HCT116 (cell line): ENCODE data around the gene HACD4. TPM values are rescaled to one million over a fixed set of nuclear protein-coding genes. Genes with fewer than 3 reads are reported as not detected.

Source experiments
- ATAC-seq: fragments of 200-7000 bp; cut with Tn5 transposase; 2 replicates; pipeline ENCODE4 v1.9.1; 2020; ENCODE audit warnings: mild to moderate bottlenecking, moderate library complexity
- BruUV-seq: library from RNA; stranded (reverse); fragments of 400-500 nt; replicated peaks from 2 replicates; lab custom pipeline; 2021; lab: Mats Ljungman, UMichigan
- CTCF ChIA-PET: fragments of 300-600 bp; sonication (Branson Sonifier 250); formaldehyde crosslinking; loops from one replicate; lab custom pipeline; 2021; ENCODE audit warnings: antibody characterized with exemption; lab: Charles Lee
- POLR2A ChIA-PET: fragments of 300-600, 350-600 bp; sonication (Branson Sonifier 250); formaldehyde crosslinking; loops from one replicate; lab custom pipeline; 2021; ENCODE audit warnings: antibody characterized with exemption; lab: Charles Lee
- RAD21 ChIA-PET, 2 experiments: fragments of 300-600 bp; sonication (Branson Sonifier 250); formaldehyde crosslinking; loops; one replicate each; lab custom pipeline; 2023; ENCODE audit warnings: low total read pairs in 2 of 2; ENCODE audit not compliant: uncharacterized antibody in 2 of 2, unreplicated experiment in 2 of 2, low non-redundant PET in 1 of 2; lab: Charles Lee
- DNase-seq: peaks from one replicate; pipeline ENCODE4 v3.0.0-alpha.2; 2010; ENCODE audit warnings: low read depth, low spot score
- H2AFZ ChIP-seq: fragments of 200-600 bp; shearing (Covaris generic), sonication (generic); 2 replicates; pipeline ENCODE4 v1.6.1; 2017; ENCODE audit warnings: low read depth, mixed run types, mixed read lengths, antibody characterized with exemption, low read length; ENCODE audit not compliant: poor library complexity, severe bottlenecking
- H3K27ac ChIP-seq: 2 replicates; pipeline ENCODE4 v1.5.1; 2012; ENCODE audit warnings: low read depth, low read length
- H3K27me3 ChIP-seq: fragments of 200-600 bp; sonication (generic); 2 replicates; pipeline ENCODE4 v1.6.1; 2016; ENCODE audit warnings: mixed run types, low read length, mixed read lengths; ENCODE audit not compliant: insufficient read depth
- H3K36me3 ChIP-seq, 2 experiments: fragments of 200-500 bp in 1 of 2; fragments of 200-600 bp in 1 of 2; sonication (Bioruptor generic) in 1 of 2; sonication (generic) in 1 of 2; 2 replicates each; pipeline versions ENCODE4 v1.5.1 to v1.6.1; 2014 to 2016; ENCODE audit warnings: low read length in 2 of 2, inconsistent platforms in 1 of 2, mixed read lengths in 1 of 2, mixed run types in 1 of 2; ENCODE audit not compliant: insufficient read depth in 2 of 2, control insufficient read depth in 1 of 2
- H3K4me1 ChIP-seq, 2 experiments: fragments of 200-600 bp in 1 of 2; sonication (generic) in 1 of 2; 2 replicates each; pipeline versions ENCODE4 v1.5.1 to v1.6.1; 2012 to 2017; ENCODE audit warnings: low read length in 2 of 2, inconsistent platforms in 1 of 2, mild to moderate bottlenecking in 1 of 2, mixed read lengths in 1 of 2, mixed run types in 1 of 2, moderate library complexity in 1 of 2; ENCODE audit not compliant: insufficient read depth in 2 of 2, control insufficient read depth in 1 of 2
- H3K4me2 ChIP-seq: fragments of 200-600 bp; sonication (generic); 2 replicates; pipeline ENCODE4 v1.6.1; 2017; ENCODE audit warnings: mixed run types, low read length, mixed read lengths
- H3K4me3 ChIP-seq, 2 experiments: fragments of 200-600 bp in 1 of 2; sonication (generic) in 1 of 2; replicated peaks in 1 of 2; 2 replicates each; pipeline ENCODE4 v1.5.1; 2011 to 2016; ENCODE audit warnings: low read length in 2 of 2, control low read depth in 1 of 2, low read depth in 1 of 2, mild to moderate bottlenecking in 1 of 2, mixed read lengths in 1 of 2, mixed run types in 1 of 2
- H3K79me2 ChIP-seq: fragments of 200-600 bp; sonication (generic); 2 replicates; pipeline ENCODE4 v1.6.1; 2017; ENCODE audit warnings: mild to moderate bottlenecking, mixed run types, low read length, moderate library complexity, mixed read lengths; ENCODE audit not compliant: insufficient read depth
- H3K9ac ChIP-seq: fragments of 200-600 bp; sonication (generic); 2 replicates; pipeline ENCODE4 v1.6.1; 2016; ENCODE audit warnings: low read length, mixed read lengths
- H3K9me2 ChIP-seq: fragments of 200-600 bp; sonication (generic), shearing (Covaris generic); 2 replicates; pipeline ENCODE4 v1.6.1; 2017; ENCODE audit warnings: mixed run types, mild to moderate bottlenecking, moderate library complexity; ENCODE audit not compliant: insufficient read depth
- H3K9me3 ChIP-seq, 2 experiments: fragments of 200-500 bp in 1 of 2; fragments of 200-600 bp in 1 of 2; sonication (Bioruptor generic) in 1 of 2; sonication (generic) in 1 of 2; 2 replicates each; pipeline ENCODE4 v1.6.1; 2014 to 2017; ENCODE audit warnings: low read length in 2 of 2, mixed read lengths in 2 of 2, inconsistent platforms in 1 of 2, low read depth in 1 of 2, mild to moderate bottlenecking in 1 of 2, mixed run types in 1 of 2, moderate library complexity in 1 of 2; ENCODE audit not compliant: control insufficient read depth in 1 of 2, insufficient read depth in 1 of 2
- H4K20me1 ChIP-seq: fragments of 200-600 bp; sonication (generic), shearing (Covaris generic); 2 replicates; pipeline ENCODE4 v1.6.1; 2017; ENCODE audit warnings: mixed run types, mild to moderate bottlenecking, moderate library complexity; ENCODE audit not compliant: insufficient read depth
- CEBPB ChIP-seq: IDR thresholded peaks from 2 replicates; pipeline ENCODE4 v1.6.1; 2012; ENCODE audit warnings: low read depth
- EGR1 ChIP-seq: IDR thresholded peaks from 2 replicates; pipeline ENCODE4 v1.6.1; 2012; ENCODE audit warnings: low read depth
- ELF1 ChIP-seq: IDR thresholded peaks from 2 replicates; pipeline ENCODE4 v1.6.1; 2012; ENCODE audit warnings: low read depth, borderline replicate concordance
- EZH2 ChIP-seq: fragments of 200-600 bp; sonication (generic); IDR thresholded peaks from 2 replicates; pipeline ENCODE4 v1.6.1; 2017; ENCODE audit warnings: antibody characterized with exemption, mixed run types
- EZH2phosphoT487 ChIP-seq: fragments of 200-600 bp; IDR thresholded peaks from 2 replicates; pipeline ENCODE4 v1.6.1; 2018; ENCODE audit warnings: antibody characterized with exemption, borderline replicate concordance
- POLR2A ChIP-seq: IDR thresholded peaks from 2 replicates; pipeline ENCODE4 v1.7.0; 2011; ENCODE audit warnings: borderline replicate concordance; ENCODE audit not compliant: insufficient read depth, insufficient read length; ENCODE audit errors: extremely low read depth
- POLR2AphosphoS5 ChIP-seq: IDR thresholded peaks from 2 replicates; pipeline ENCODE4 v1.6.1; 2011; ENCODE audit warnings: mild to moderate bottlenecking, low read depth, low read length, moderate library complexity
- RAD21 ChIP-seq: IDR thresholded peaks from 2 replicates; pipeline ENCODE4 v1.6.1; 2012; ENCODE audit warnings: low read depth, mild to moderate bottlenecking
- SIN3A ChIP-seq: IDR thresholded peaks from 2 replicates; pipeline ENCODE4 v1.6.1; 2012; ENCODE audit warnings: low read depth
- SRF ChIP-seq: IDR thresholded peaks from 2 replicates; pipeline ENCODE4 v1.6.1; 2012; ENCODE audit warnings: low read depth
- YY1 ChIP-seq: IDR thresholded peaks from 2 replicates; pipeline ENCODE4 v1.6.1; 2011; ENCODE audit warnings: low read length, low read depth, moderate library complexity, mild to moderate bottlenecking; ENCODE audit not compliant: insufficient replicate concordance; ENCODE audit errors: extremely low read depth
- ZFX ChIP-seq: fragments of 450-650 bp; IDR thresholded peaks from 2 replicates; pipeline ENCODE4 v1.6.1; 2017
- ZNF274 ChIP-seq: fragments of 200-500 bp; sonication (Bioruptor generic); IDR thresholded peaks from 2 replicates; pipeline ENCODE4 v1.6.1; 2014; ENCODE audit warnings: mild to moderate bottlenecking, low read depth, low read length, inconsistent platforms
- intact Hi-C: fragments of 100-400 bp; cut with micrococcal nuclease; formaldehyde crosslinking; loops from 2 replicates; pipeline ENCODE4 v1.10.0; 2022
- total RNA-seq: library from RNA; stranded (reverse); gene quantifications from one replicate; pipeline ENCODE4 v1.2.1, GENCODE V29; 2021; ENCODE audit not compliant: unreplicated experiment
- TF ChIP-seq, protein P1 (sequence below): IDR thresholded peaks from 2 replicates; pipeline ENCODE4 v1.6.1; 2012; ENCODE audit warnings: low read depth
- TF ChIP-seq, protein P2 (sequence below): IDR thresholded peaks from 2 replicates; pipeline ENCODE4 v1.6.1; 2011; ENCODE audit warnings: mild to moderate bottlenecking, low read length, moderate library complexity; ENCODE audit not compliant: insufficient replicate concordance; ENCODE audit errors: extremely low read depth
- TF ChIP-seq, protein P3 (sequence below), 3 experiments: fragments of 200-600 bp in 1 of 3; sonication (generic) in 1 of 3; IDR thresholded peaks in 2 of 3; conservative IDR thresholded peaks in 1 of 3; 2 replicates each; pipeline ENCODE4 v1.5.1; 2012 to 2017; ENCODE audit warnings: low read depth in 2 of 3, low read length in 2 of 3, antibody characterized with exemption in 1 of 3, borderline replicate concordance in 1 of 3, control low read depth in 1 of 3, mild to moderate bottlenecking in 1 of 3, mixed read lengths in 1 of 3, mixed run types in 1 of 3, moderate library complexity in 1 of 3; ENCODE audit not compliant: insufficient read depth in 1 of 3

Gene HACD4
- total RNA-seq, 1 experiment from 2014 or later, result not detected

DNA sequence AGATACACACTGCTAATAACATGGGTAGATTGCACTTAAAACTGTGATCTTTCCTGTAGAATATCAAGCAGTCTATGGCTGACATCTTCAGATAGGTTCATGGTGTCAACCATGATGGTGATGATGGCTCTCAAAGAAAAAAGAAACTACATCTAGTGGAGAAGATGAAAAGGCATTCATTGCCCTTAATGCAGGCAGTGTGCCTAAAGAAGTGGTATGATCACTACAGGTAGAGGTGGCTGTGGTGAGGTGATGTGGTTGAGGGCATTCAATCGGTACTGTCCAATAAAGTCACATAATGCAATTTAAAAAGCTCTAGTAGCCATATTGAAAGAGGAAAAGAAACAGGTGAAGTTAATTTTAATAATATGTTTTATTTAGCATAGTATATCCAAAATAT, 49.4 kb upstream of the HACD4 start:
- no TSS peak for BruUV-seq
- no peak for DNase-seq
- TF ChIP-seq ELF1 (no peak), EZH2phosphoT487 (no peak), CEBPB (no peak), RAD21 (no peak), YY1 (no peak), POLR2AphosphoS5 (no peak), SRF (no peak), POLR2A (no peak), EZH2 (no peak), ZNF274 (no peak), EGR1 (no peak), ZFX (no peak), SIN3A (no peak)
- TF ChIP-seq, protein P1, sequence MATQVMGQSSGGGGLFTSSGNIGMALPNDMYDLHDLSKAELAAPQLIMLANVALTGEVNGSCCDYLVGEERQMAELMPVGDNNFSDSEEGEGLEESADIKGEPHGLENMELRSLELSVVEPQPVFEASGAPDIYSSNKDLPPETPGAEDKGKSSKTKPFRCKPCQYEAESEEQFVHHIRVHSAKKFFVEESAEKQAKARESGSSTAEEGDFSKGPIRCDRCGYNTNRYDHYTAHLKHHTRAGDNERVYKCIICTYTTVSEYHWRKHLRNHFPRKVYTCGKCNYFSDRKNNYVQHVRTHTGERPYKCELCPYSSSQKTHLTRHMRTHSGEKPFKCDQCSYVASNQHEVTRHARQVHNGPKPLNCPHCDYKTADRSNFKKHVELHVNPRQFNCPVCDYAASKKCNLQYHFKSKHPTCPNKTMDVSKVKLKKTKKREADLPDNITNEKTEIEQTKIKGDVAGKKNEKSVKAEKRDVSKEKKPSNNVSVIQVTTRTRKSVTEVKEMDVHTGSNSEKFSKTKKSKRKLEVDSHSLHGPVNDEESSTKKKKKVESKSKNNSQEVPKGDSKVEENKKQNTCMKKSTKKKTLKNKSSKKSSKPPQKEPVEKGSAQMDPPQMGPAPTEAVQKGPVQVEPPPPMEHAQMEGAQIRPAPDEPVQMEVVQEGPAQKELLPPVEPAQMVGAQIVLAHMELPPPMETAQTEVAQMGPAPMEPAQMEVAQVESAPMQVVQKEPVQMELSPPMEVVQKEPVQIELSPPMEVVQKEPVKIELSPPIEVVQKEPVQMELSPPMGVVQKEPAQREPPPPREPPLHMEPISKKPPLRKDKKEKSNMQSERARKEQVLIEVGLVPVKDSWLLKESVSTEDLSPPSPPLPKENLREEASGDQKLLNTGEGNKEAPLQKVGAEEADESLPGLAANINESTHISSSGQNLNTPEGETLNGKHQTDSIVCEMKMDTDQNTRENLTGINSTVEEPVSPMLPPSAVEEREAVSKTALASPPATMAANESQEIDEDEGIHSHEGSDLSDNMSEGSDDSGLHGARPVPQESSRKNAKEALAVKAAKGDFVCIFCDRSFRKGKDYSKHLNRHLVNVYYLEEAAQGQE, result no peak
- TF ChIP-seq, protein P2, sequence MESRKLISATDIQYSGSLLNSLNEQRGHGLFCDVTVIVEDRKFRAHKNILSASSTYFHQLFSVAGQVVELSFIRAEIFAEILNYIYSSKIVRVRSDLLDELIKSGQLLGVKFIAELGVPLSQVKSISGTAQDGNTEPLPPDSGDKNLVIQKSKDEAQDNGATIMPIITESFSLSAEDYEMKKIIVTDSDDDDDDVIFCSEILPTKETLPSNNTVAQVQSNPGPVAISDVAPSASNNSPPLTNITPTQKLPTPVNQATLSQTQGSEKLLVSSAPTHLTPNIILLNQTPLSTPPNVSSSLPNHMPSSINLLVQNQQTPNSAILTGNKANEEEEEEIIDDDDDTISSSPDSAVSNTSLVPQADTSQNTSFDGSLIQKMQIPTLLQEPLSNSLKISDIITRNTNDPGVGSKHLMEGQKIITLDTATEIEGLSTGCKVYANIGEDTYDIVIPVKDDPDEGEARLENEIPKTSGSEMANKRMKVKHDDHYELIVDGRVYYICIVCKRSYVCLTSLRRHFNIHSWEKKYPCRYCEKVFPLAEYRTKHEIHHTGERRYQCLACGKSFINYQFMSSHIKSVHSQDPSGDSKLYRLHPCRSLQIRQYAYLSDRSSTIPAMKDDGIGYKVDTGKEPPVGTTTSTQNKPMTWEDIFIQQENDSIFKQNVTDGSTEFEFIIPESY, result no peak
- TF ChIP-seq, protein P3, sequence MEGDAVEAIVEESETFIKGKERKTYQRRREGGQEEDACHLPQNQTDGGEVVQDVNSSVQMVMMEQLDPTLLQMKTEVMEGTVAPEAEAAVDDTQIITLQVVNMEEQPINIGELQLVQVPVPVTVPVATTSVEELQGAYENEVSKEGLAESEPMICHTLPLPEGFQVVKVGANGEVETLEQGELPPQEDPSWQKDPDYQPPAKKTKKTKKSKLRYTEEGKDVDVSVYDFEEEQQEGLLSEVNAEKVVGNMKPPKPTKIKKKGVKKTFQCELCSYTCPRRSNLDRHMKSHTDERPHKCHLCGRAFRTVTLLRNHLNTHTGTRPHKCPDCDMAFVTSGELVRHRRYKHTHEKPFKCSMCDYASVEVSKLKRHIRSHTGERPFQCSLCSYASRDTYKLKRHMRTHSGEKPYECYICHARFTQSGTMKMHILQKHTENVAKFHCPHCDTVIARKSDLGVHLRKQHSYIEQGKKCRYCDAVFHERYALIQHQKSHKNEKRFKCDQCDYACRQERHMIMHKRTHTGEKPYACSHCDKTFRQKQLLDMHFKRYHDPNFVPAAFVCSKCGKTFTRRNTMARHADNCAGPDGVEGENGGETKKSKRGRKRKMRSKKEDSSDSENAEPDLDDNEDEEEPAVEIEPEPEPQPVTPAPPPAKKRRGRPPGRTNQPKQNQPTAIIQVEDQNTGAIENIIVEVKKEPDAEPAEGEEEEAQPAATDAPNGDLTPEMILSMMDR (IDR thresholded peaks at IDR 0.05 in 2 of 3, conservative IDR thresholded peaks at IDR 0.05 in 1 of 3; ENCODE audit: borderline replicate concordance in 1 of 3, insufficient read depth in 1 of 3, low read depth in 2 of 3, low read length in 2 of 3), result no peak
- TF ChIP-seq, all 23 proteins: peak for 0
- CTCF ChIA-PET, result interaction anchor here (1.2 kb wide), 1 partner anchor 15 kb away, joined by 3 read pairs; no protein-coding TSS in a partner anchor
- H3K9ac ChIP-seq, result no peak overlapping the region
- no peak overlapping the region for H3K4me3 ChIP-seq
- no peaks in the 10 kb centered on the region for H3K9me2 ChIP-seq
- POLR2A ChIA-PET, result no interaction called here
- ATAC-seq, result no peak
- no peak overlapping the region for H3K4me2 ChIP-seq
- no peak overlapping the region for H3K27ac ChIP-seq
- H3K27me3 ChIP-seq, result no peaks in the 10 kb centered on the region
- no peaks in the 10 kb centered on the region for H3K79me2 ChIP-seq
- H4K20me1 ChIP-seq, result no peaks in the 10 kb centered on the region
- no peaks in the 10 kb centered on the region for H3K36me3 ChIP-seq
- RAD21 ChIA-PET, result no interaction called here
- H3K9me3 ChIP-seq, result no peaks in the 10 kb centered on the region
- H3K4me1 ChIP-seq, result no peaks in the 10 kb centered on the region; a peak in 1 of 4 replicates
- intact Hi-C loops, result no loop called here
- no peak overlapping the region for H2AFZ ChIP-seq
